GM12878 (cell line): ENCODE data around the gene C2orf74. TPM values are rescaled to one million over a fixed set of nuclear protein-coding genes. Genes with fewer than 3 reads are reported as not detected.

Source experiments
- ATAC-seq: fragments of 200-7000 bp; cut with Tn5 transposase; 3 replicates; pipeline ENCODE4 v1.9.1; 2020; ENCODE audit warnings: mild to moderate bottlenecking, moderate library complexity
- BruUV-seq: library from RNA; stranded (reverse); fragments of 400-500 nt; replicated peaks from 2 replicates; lab custom pipeline; 2021; lab: Mats Ljungman, UMichigan
- CTCF ChIA-PET: fragments of 300-600 bp; sonication (Branson Sonifier 250); formaldehyde crosslinking; extraction: SDS; loops from one replicate; lab custom pipeline; 2021; ENCODE audit warnings: inconsistent platforms; lab: Yijun Ruan, JAX
- POLR2A ChIA-PET: fragments of 350-600 bp; formaldehyde crosslinking; extraction: SDS; loops from one replicate; lab custom pipeline; 2021; ENCODE audit warnings: inconsistent platforms; lab: Charles Lee
- RAD21 ChIA-PET: fragments of 300-600 bp; sonication (Branson Sonifier 250); formaldehyde crosslinking; loops from one replicate; lab custom pipeline; 2023; ENCODE audit warnings: antibody characterized with exemption; ENCODE audit not compliant: unreplicated experiment; lab: Charles Lee
- SMC1A ChIA-PET: fragments of 300-600 bp; sonication (Branson Sonifier 250); formaldehyde crosslinking; loops from one replicate; lab custom pipeline; 2023; ENCODE audit not compliant: unreplicated experiment, uncharacterized antibody; lab: Charles Lee
- DNase-seq: peaks from one replicate; pipeline ENCODE4 v3.0.0-alpha.2; 2011; ENCODE audit warnings: low read depth, low spot score
- FAIRE-seq: peaks from 3 replicates; lab custom pipeline; 2011; peaks lifted over from hg19 to GRCh38; lab: Jason Lieb, UNC
- H2AFZ ChIP-seq: 2 replicates; pipeline ENCODE4 v1.6.0; 2011; ENCODE audit warnings: low read depth, low read length, control low read depth; ENCODE audit not compliant: control insufficient read depth
- H3K27ac ChIP-seq: 2 replicates; pipeline ENCODE4 v1.5.1; 2011; ENCODE audit warnings: control low read depth; ENCODE audit not compliant: control insufficient read depth, insufficient read depth
- H3K27me3 ChIP-seq, 2 experiments: replicated peaks in 1 of 2; 2 replicates each; pipeline versions ENCODE4 v1.6.0 to v1.6.1; 2011; ENCODE audit warnings: low read length in 1 of 2; ENCODE audit not compliant: control insufficient read depth in 2 of 2, insufficient read depth in 2 of 2
- H3K36me3 ChIP-seq, 2 experiments: 2 replicates each; pipeline ENCODE4 v1.5.1; 2011; ENCODE audit warnings: low read length in 1 of 2; ENCODE audit not compliant: control insufficient read depth in 2 of 2, insufficient read depth in 2 of 2
- H3K4me1 ChIP-seq: 2 replicates; pipeline ENCODE4 v1.6.1; 2011; ENCODE audit warnings: mild to moderate bottlenecking, low read length, moderate library complexity, mixed read lengths; ENCODE audit not compliant: control insufficient read depth, insufficient read depth
- H3K4me2 ChIP-seq: 2 replicates; pipeline ENCODE4 v1.6.0; 2011; ENCODE audit warnings: control low read depth; ENCODE audit not compliant: control insufficient read depth, insufficient read depth
- H3K4me3 ChIP-seq: fragments of 200-600 bp; sonication (generic); 2 replicates; pipeline ENCODE4 v1.5.1; 2016
- H3K79me2 ChIP-seq: 2 replicates; pipeline ENCODE4 v1.6.0; 2011; ENCODE audit warnings: low read length; ENCODE audit not compliant: control insufficient read depth, insufficient read depth
- H3K9ac ChIP-seq: 2 replicates; pipeline ENCODE4 v1.8.0; 2011; ENCODE audit warnings: low read length, control low read depth, mixed read lengths; ENCODE audit not compliant: control insufficient read depth, insufficient read depth
- H3K9me3 ChIP-seq: replicated peaks from 3 replicates; pipeline ENCODE4 v1.5.1; 2011; ENCODE audit warnings: mild to moderate bottlenecking, low read length; ENCODE audit not compliant: control insufficient read depth, insufficient read depth
- H4K20me1 ChIP-seq: 2 replicates; pipeline ENCODE4 v1.6.0; 2011; ENCODE audit not compliant: control insufficient read depth, insufficient read depth
- BCL11A ChIP-seq: IDR thresholded peaks from 2 replicates; pipeline ENCODE4 v1.6.1; 2011; ENCODE audit warnings: low read depth, low read length
- BCL3 ChIP-seq: IDR thresholded peaks from 2 replicates; pipeline ENCODE4 v1.6.1; 2011; ENCODE audit warnings: borderline replicate concordance, low read depth, mild to moderate bottlenecking, moderate library complexity, low read length; ENCODE audit not compliant: insufficient read depth, poor library complexity, severe bottlenecking
- CREB1 ChIP-seq: IDR thresholded peaks from 2 replicates; pipeline ENCODE4 v1.6.1; 2012; ENCODE audit warnings: low read depth, mild to moderate bottlenecking, inconsistent platforms
- E2F4 ChIP-seq: IDR thresholded peaks from 2 replicates; pipeline ENCODE4 v1.6.1; 2012; ENCODE audit warnings: low read depth, low read length, improper control_type of control experiment
- E4F1 ChIP-seq: fragments of 450-650 bp; IDR thresholded peaks from 2 replicates; pipeline ENCODE4 v1.6.1; 2018; ENCODE audit warnings: borderline replicate concordance, mild to moderate bottlenecking; ENCODE audit not compliant: partially characterized antibody
- EED ChIP-seq: sonication (generic); IDR thresholded peaks from 2 replicates; pipeline ENCODE4 v1.6.1; 2016; ENCODE audit warnings: antibody characterized with exemption, low read depth
- EGR1 ChIP-seq, 2 experiments: IDR thresholded peaks; 1 replicate in 1 of 2; 2 replicates in 1 of 2; pipeline ENCODE4 v1.6.1; 2011 to 2012; ENCODE audit warnings: low read depth in 2 of 2, low read length in 2 of 2, borderline replicate concordance in 1 of 2, mild to moderate bottlenecking in 1 of 2, moderate library complexity in 1 of 2
- EZH2 ChIP-seq: IDR thresholded peaks from 2 replicates; pipeline ENCODE4 v1.6.1; 2012; ENCODE audit warnings: low read depth, mild to moderate bottlenecking, control low read depth, inconsistent platforms, low read length, borderline replicate concordance; ENCODE audit not compliant: control insufficient read depth
- JUNB ChIP-seq: IDR thresholded peaks from 2 replicates; pipeline ENCODE4 v1.6.1; 2016; ENCODE audit warnings: antibody characterized with exemption, mild to moderate bottlenecking
- MAX ChIP-seq: IDR thresholded peaks from 2 replicates; pipeline ENCODE4 v1.6.1; 2012; ENCODE audit warnings: low read depth, low read length, improper control_type of control experiment
- MEF2A ChIP-seq: IDR thresholded peaks from 2 replicates; pipeline ENCODE4 v1.6.1; 2011; ENCODE audit warnings: low read depth, mild to moderate bottlenecking, low read length, moderate library complexity; ENCODE audit not compliant: insufficient read depth
- MLLT1 ChIP-seq: fragments of 450-650 bp; IDR thresholded peaks from 2 replicates; pipeline ENCODE4 v1.6.1; 2016; ENCODE audit warnings: mild to moderate bottlenecking
- NR2C2 ChIP-seq: IDR thresholded peaks from 2 replicates; pipeline ENCODE4 v1.6.1; 2011; ENCODE audit warnings: borderline replicate concordance, low read depth; ENCODE audit not compliant: control insufficient read depth, insufficient read length
- POU2F2 ChIP-seq: IDR thresholded peaks from 3 replicates; pipeline ENCODE4 v1.6.1; 2011; ENCODE audit warnings: low read depth, mild to moderate bottlenecking, low read length, borderline replicate concordance
- RCOR1 ChIP-seq: conservative IDR thresholded peaks from 2 replicates; pipeline ENCODE4 v1.6.1; 2012; ENCODE audit warnings: low read depth, low read length, improper control_type of control experiment
- SP1 ChIP-seq: IDR thresholded peaks from one replicate; pipeline ENCODE4 v1.6.1; 2011; ENCODE audit warnings: low read depth, low read length
- ZBED1 ChIP-seq: IDR thresholded peaks from 2 replicates; pipeline ENCODE4 v1.6.1; 2016; ENCODE audit warnings: borderline replicate concordance
- WGBS: methylation state at CpG from one replicate; pipeline ENCODE4 v1.1.6; 2016; ENCODE audit warnings: low lambda C conversion rate; ENCODE audit not compliant: insufficient replicate concordance, insufficient coverage; ENCODE audit errors: missing lambda C conversion rate; 5-methylcytosine and 5-hydroxymethylcytosine counted together
- in situ Hi-C: fragments of 300-500 bp; cut with MboI; formaldehyde crosslinking; loops from 9 replicates; pipeline ENCODE4 v1.14.3; 2018; ENCODE audit warnings: mixed read lengths
- intact Hi-C: fragments of 100-400 bp; cut with micrococcal nuclease; formaldehyde crosslinking; loops from one replicate; pipeline ENCODE4 v1.14.2; 2022; ENCODE audit not compliant: unreplicated experiment
- polyA plus RNA-seq, 11 experiments: library from polyadenylated mRNA; depleted of rRNA in 4 of 11; unstranded in 6 of 11; stranded (reverse) in 5 of 11; fragments of >200 nt; fragmentation: Nextera tagmentation in 4 of 11; fragmentation: Illumina TruSeq in 1 of 11; extraction: Ambion mirVana in 4 of 11; extraction: Trizol in 1 of 11; gene quantifications; 1 replicate in 1 of 11; 2 replicates in 10 of 11; pipeline versions ENCODE4 v1.2.1 to v1.2.3, GENCODE V29; 2011 to 2016; ENCODE audit warnings: inconsistent platforms in 2 of 11, missing spikeins in 2 of 11, low read depth in 1 of 11
- total RNA-seq, 4 experiments: library from RNA; depleted of rRNA in 3 of 4; stranded (reverse); fragments of >200 nt in 3 of 4; fragmentation: Illumina TruSeq in 1 of 4; extraction: Trizol in 1 of 4; gene quantifications; 2 replicates each; pipeline versions ENCODE4 v1.2.1 to v1.2.3, GENCODE V29; 2013 to 2021

Gene C2orf74
- total and polyA plus RNA-seq, 10 of the 15 experiments (the other 5 are each of a cell fraction or from before 2014, with no cell fraction given) = 3.8 to 25.0 (median 15.2) TPM

GRCh38 chr2:61157371-61158003 is 4.5 kb upstream of the C2orf74 start:
- POLR2A ChIA-PET = no interaction called here
- CTCF ChIA-PET = no interaction called here
- BruUV-seq = no TSS peak

More at GRCh38 chr2:61157371-61158003, 4.5 kb upstream of the C2orf74 start:
- Histone ChIP-seq H3K4me1 (no peaks in the 10 kb centered on the region), H3K4me2 (no peak overlapping the region), H3K9me3 (no peaks in the 10 kb centered on the region; the same call in 1 of the 3 replicates), H3K9ac (no peak overlapping the region), H4K20me1 (no peaks in the 10 kb centered on the region), H3K36me3 (no peaks in the 10 kb centered on the region; a peak in 1 of 4 replicates), H3K27ac (no peak overlapping the region), H3K79me2 (no peaks in the 10 kb centered on the region), H2AFZ (no peak overlapping the region), H3K4me3 (no peak overlapping the region), H3K27me3 (no peaks in the 10 kb centered on the region)
- SMC1A ChIA-PET = no interaction called here
- no peak for ATAC-seq
- WGBS = 78% methylated on average over 5 of the region's 5 CpGs
- intact Hi-C loops = no loop called here
- no peak for DNase-seq
- no peak for FAIRE-seq
- TF ChIP-seq JUNB (no peak), ZBED1 (no peak), BCL3 (no peak), EED (no peak), MLLT1 (no peak), SP1 (no peak), E2F4 (no peak), RCOR1 (no peak), NR2C2 (no peak), EGR1 (IDR thresholded peaks at IDR 0.05; ENCODE audit: borderline replicate concordance in 1 of 2, low read depth in 2 of 2, low read length in 2 of 2) (no peak), E4F1 (no peak), MEF2A (no peak), EZH2 (no peak), BCL11A (no peak), CREB1 (no peak), MAX (no peak), POU2F2 (no peak)
- RAD21 ChIA-PET = no interaction called here
- in situ Hi-C loops = no loop called here
